ENCODE results near the gene MX2.

GRCh38 chr21:41453198-41453597, 91.4 kb downstream of the MX2 start:
- TF ChIP-seq EP300 (conservative IDR thresholded peaks at IDR 0.05; ENCODE audit: poor library complexity, severe bottlenecking) = no peak
- TF ChIP-seq RAD21 (conservative IDR thresholded peaks at IDR 0.05) = no peak

Measured in neural cell (in vitro differentiated cells).